T-helper 1 cell (primary cell): ENCODE measurements around the gene RPL18.
"Not testable (repeated sequence)": the region's sequence is repeated elsewhere in the genome, so short reads cannot be mapped to it uniquely, and the experiment has no call there.

ENCODE experiments used
- DNase-seq, 5 donors: peaks; one replicate each; pipeline ENCODE4 v3.0.0-alpha.2; 2012 to 2020

RPL18 gene

DNA sequence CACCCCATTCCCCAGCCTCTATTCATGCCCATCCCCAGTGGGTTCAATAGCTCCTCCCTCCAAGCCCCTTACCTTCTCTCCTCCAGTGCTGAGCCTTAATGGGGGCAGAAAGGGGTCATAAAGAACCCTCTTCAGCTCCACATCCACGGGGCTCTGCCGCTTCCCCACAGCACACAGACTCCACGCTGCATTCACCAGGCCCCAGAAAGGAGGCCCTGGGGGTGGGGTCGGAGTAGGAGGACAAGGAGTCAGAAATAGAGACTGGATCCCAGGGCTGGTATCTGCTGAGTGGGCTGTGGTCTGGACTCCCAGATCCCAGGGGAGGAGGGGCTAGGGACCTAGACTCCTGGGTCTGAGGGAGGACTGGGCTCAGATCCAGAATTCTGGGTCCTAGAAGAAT lies 25.4 kb upstream of the RPL18 start:
- DNase-seq, result no peak

DNA sequence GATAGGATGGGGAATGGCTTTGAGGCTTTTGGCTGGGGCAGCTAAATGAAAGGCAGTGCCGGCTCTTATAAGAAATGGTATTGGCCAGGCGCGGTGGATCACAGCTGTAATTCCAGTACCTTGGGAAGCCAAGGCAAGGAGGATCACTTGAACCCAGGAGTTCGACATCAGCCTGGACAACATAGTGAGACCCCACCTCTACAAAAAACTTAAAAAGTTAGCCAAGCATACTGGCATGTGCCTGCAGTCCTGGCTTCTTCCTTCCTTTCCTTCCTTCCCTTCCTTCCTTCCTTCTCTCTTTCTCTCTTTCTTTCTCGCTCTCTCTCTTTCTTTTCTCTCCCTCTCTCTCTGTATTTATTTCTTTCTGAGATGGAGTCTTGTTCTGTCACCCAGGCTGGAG lies 23.9 kb upstream of the RPL18 start:
- no peak for DNase-seq

DNA sequence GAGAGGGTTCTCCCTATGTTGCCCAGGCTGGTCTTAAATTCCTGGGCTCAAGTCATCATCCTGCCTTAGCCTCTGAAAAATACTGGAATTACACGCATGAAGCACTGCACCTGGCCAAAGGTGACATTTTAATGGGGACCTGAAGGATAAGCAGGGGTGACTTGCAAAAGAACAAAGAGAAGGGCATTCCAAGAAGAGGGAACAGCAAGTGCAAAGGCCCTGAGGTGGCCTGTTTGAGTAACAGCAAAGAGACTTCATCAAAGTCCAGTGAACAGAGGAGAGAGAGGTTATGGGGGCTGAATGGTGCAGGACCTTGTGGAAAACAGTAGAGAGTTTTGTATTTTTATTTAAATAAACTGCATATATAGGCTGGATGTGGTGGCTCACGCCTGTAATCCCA lies 22.9 kb upstream of the RPL18 start:
- no peak for DNase-seq

DNA sequence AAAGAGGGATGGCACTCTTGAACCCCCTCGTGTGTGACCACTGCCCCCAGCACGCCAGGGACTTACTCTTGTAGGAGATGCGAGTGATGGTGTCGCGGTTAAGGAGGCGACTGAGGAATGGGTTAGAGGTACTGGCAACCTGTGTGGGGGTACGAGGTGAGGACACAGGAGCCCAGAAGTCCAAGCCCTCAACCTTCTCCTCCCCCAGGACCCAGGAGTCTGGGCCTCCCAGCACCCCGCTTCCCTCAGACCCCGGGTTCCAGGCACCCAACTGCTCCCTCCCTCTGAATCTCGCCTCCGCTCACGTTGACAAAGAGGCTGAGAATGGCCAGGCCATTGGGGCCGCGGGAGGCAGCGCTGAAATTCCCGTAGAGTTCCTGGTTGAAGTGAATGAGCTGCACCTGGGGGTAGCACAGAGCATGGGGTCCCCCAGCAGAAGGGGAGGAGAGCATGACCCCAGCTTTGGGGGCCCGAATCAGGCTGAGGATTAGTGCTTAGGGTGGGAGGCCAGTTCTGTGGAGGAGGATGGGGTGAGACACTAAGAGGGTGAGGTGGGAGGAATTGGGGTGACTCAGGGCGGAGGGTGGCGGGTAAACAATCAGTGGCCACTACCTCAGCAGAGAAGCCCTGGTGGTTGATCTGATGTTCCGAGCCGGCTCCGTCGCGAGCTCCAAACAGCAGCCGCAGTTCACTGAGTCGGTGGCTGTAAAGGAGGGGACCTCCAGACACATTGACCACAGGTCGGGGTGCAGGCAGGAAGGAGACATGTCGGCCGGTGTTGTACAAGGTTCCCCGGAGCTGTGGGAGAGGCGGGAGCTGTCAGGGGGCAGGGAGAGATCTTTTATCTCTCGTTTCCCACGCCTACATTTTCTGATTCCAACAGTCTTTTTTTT lies 20.8 kb upstream of the RPL18 start:
- no peak for DNase-seq

DNA sequence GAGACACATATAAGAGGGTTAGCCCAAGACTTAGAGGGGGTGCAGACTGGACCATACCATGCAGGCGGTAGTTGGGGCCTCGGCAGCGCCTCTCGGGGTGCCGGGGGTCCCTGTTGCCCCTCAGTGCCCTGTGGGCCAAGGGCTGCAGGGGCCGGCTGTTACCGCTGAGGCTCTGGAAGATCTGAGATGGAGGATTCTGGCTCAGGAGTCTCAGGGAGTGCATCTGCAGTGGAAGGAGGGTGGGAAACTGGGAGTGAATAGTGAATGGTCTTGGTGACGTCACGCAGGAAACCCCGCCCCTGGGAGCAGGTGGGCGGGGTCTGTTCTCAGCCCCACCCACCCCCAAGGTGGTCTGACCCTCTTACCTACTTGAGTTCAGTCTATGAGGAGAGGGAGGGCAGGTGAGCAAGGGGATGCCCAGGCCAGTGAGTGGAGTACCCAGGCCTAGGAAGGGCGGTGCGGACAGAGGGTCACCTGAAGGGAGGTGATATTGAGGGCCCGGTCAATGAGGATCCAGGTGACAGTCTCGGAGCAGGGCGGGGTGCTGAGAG lies 19.9 kb upstream of the RPL18 start:
- DNase-seq, result no peak

DNA sequence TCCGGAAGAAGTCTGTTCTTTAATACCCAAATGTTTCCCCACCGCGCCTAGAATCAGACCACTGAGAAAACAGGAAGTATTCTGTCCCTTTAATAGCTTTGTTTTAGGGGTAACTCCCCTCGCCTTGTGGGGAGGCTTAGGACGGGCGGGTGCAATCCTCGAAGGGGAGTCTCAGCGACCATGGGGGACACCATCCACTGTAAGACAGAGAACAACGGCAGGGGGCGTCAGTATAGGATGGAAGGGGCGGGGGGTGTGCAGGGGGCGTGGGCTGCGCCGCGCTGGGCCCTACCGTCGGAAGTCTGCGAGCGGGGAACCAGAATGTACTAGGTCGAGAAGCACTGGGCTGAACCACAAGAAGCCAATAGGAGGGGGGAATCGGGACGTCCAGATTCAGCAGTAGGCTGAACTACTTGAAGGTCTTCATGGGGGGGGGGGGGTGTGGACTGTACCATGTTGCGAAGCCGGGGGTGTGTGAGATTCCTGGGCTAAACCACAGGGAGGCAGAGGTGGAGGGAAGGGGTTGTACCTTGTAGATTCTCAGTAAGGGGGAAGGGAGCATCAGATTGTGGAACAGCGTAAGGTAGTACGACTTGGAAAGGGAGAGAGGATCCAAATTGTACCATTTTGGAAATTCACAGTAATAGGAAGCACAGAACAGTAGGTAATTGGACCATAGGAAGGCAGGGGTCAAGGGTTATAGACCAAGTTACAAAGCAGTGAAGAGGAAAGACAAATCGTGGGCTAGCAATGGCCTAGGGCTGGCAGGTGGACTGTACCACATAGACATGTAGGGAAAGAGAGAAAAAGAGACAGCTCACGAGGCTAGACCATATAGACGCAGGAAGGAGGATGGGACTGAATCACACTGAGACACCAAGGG lies 19.2 kb upstream of the RPL18 start:
- DNase-seq, result peak; percentile 79 to 95 (median 83)

DNA sequence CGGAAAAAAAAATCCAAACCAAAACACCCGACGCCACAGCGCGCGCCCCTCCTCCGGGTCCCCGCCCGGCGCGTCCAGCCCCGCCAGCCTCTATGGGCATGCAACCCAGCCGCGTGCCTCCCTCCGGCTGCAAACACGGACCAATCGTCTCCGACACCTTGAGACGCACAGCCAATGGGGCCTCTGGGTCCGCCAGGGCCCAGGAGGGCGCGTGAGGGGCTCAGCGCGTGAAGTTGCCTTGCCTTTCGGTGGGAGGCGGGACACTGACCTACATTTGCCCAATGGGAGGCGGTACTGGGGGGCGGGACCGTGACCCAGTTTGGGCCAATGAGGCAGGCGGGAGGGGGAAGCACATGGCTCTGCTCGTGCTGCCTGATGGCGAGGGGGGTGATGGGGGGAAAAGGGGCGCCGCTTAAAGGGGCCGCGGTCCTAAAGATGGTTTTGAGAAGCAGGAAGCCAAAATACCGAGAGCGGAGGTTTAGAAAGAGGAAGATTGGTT lies 18.5 kb upstream of the RPL18 start:
- peak; percentile 99 to 100 (median 99) for DNase-seq

DNA sequence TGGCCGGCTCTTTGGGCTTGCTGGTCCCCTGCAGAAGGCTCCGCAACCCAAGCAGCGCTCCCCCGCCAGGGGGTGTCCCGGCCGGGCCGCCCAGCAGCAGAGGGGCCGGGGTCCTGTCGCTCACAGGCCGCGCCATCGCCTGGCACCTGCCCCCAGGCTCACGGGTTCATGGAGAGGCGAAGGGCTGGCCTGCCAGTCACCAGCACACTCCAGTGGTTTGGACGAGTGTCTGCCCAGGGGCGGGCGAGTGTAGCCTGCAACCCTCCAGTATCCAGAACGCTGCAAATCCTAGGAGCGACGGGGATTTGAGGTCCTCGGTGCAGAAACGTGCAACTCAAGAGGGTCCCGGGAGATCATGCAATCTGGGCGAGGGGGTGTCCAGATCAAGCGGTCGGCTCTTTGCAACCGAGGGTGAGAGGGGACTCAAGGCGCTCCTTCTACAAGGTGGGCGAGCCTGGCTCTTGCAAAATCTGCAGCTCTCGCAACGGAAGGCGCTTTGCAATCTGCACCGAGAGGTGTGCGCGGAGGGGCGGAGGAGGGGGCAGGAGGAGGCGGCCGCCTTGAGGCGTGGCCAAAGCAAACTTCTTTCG lies 18.0 kb upstream of the RPL18 start, which contains the start of gene DBP:
DBP (minus strand) TSS at position 521 of the 590 bp plus-strand sequence; CDS start at position 136, 385 bp downstream.
- peak in 1 of 5 donors; percentile 40 for DNase-seq

DNA sequence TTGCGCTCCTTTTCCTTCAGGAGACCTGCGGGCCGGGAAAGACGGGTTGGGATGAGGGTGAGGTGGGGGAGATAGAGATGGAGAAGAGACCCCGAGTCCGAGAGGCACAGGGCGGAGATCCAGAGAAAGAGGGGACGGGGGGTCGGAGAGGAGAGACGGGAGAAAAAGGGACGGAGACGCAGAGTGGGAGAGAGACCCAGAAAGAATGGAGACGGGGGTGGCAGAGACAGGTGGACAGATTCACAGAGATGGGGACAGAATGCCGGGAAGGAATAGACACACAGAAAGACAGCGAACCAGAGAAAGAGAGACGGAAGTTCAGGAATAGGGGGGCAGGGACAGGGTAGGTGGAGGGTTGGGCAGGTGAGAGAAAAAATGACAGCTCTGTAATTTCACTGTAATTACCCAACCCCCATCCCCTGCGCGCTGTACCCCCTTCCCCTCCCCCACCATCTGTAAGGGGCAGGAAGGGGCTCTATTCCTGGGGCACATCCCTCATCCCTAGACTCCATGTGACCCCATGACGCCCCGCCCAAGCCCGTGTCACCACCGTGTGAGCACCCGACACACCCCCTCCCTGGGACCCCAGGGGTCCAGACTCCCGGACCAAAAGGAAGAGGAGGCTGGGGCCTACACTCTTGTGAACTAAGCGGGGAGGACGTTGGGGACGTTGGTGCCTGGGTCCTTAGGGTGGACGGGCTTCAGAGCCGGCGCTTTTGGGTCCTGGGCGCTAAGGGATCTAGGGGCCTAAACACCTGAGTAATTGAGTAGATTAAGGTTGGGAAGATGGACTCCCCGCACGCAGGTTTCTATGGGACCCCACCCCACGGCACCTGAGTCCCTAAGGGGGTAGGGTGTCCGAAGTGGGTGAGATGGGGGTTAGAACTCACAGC lies 17.2 kb upstream of the RPL18 start:
- no peak for DNase-seq

DNA sequence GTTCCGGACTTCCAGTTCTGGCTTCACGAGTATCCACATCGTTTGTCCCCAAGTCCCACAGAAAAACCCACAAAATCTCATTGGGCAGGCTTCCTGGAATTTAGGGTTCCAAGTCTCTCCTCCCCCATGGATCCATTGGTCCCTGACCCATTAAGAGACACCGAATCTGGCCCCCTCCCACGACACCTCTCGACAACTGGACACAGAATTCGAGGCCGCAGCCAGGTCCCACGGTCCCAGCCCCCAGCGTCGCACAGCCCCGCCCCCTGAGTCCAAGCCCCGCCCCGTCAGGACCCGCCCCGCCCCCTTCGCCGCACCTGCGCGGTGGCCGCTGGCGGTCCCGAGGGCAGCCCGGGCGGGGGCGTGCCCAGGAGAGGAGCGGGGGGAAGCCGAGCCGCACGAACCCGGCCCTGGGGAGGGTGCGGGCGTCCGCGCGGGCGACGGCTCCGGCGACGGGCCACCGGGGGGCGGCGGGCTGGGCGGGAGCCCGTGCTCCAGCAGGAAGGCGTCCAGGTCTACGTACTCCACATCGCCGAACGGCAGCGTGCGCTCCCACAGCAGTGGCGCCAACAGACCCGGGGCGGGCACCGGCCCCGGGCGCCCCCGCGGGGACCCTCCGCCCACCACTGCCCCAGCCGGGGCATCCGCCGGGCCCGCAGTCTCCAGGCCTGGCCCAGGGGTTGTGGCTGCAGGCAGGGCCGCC lies 16.4 kb upstream of the RPL18 start:
- DNase-seq, result peak; percentile 51 to 78 (median 64)

DNA sequence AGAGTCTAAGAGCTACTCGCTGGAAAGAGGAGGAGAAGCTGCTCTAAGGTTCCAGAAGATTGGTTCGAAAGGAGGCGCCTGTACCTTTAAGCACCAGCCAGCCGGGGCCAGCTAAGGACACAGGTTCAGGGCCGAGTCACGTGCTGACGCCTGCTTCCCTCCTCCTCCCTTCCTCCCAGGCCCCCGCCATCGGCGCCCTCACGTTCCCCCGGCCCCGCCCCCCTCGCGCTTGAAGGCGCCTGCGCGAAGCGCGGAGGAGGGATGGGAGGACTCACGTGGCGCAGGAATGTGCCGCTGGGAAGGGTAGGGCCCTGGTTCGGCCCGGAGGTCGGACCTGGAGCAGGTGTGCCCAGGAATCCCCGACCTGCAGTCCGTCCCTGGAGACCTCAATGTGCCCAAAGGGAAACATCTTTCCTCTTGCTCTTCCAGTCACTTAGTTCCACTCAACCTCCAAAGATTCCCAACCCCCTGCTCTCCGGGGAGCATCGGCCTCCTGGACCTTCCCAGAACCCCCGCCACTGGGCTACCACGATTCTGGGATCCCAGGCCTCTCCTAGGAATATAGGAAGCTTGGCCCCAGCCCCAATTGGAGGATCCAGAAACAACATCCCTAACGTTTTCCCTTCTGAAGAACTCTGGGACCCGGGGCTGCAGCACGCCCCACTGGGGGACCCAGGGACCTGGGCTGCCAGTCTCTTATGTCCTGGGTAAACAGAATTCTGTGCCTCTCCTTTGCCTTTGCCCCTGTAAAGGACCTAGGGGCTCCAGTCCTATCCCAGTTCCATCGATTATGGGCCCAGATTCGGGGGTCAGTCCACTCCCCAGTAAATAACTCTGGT lies 15.7 kb upstream of the RPL18 start:
- DNase-seq, result peak; percentile 83 to 94 (median 86)

DNA sequence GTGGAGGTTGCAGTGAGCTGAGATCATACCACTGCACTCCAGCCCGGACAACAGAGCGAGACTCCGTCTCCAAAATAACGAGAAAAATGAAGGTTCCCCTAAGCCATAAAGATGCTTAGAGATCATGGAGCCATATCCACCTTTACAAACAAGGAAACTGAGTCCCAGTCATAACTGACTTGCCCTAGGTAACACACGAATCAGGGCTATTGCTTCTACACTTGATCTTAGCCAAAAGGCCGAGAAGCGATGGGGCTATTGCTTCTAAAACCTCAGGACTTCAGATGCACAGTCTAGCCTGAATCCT lies 15.0 kb upstream of the RPL18 start:
- DNase-seq, result no peak

DNA sequence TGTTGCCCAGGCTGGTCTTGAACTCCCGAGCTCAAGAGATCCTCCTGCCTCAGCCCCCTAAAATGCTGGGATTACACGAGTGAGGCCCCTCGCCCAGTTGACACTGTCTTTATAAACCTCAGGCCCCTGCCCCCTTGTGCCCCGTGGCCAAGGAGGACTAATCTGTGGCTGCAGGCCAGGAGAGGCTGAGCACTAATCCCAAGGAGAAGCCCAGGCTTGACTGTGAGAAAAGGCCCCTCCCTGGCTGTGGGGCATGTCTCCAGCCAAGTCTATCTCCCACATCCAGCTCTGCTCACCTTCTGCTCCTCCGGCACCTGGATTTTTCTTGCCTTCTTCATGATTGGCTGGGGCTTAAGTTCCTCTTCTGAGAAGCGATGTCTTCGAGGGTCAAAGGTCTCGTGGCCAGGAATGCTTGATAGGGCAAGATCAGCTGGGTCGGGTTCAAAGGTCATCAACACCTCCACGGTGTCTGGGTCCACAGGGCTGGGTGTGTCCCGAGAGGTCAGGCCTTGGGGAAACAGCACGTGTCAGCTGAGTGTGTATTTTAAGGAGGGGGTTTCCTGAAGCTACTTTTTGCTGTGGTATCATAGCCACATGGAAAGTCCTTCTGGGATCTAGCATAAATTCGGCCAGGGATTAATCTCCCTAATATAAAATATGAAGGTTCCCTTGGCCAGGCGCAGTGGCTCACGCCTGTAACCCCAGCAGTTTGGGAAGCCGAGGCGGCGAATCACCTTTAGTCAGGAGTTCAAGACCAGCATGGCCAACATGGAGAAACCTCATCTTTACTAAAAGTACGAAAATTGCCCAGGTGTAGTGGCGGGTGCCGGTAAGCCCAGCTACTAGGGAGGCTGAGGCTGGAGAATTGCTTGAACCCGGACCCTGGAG lies 14.4 kb upstream of the RPL18 start:
- DNase-seq, result no peak

DNA sequence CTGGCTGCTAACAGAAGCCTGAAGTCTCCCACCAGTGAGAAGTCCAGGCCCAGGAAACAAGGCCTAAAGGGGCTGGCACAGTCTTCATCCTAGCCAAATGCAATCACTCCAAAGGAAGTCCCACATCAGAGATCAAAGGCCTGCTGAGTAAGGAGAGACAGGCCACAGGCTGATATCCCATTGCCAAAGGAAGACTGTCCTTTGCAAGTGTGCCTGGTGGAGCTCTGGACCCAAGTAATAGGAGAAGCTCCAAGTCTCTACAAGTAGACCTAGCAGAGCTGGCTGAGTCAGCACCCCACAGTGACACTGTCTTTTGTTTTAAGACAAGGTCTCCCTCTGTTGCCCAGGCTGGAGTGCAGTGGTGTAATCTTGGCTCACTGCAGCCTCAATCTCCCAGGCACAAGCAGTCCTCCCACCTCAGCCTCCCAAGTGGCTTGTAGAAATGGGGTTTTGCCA lies 13.7 kb upstream of the RPL18 start:
- DNase-seq, result no peak

DNA sequence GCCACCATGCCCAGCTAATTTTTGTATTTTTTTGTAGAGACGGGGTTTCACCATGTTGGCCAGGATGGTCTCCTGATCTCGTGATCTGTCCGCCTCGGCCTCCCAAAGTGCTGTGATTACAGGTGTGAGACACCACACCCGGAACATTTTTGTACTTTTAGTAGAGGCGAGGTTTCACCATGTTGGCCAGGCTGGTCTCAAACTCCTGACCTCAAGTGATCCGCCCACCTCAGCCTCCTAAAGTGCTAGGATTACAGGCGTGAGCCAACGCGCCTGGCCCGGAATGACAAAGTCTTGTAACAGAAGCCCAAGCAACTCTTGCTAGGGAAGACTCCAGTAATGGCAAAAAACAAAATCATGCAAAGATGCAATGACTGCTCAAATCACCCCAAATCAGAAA lies 13.3 kb upstream of the RPL18 start:
- DNase-seq, result not testable (repeated sequence)

DNA sequence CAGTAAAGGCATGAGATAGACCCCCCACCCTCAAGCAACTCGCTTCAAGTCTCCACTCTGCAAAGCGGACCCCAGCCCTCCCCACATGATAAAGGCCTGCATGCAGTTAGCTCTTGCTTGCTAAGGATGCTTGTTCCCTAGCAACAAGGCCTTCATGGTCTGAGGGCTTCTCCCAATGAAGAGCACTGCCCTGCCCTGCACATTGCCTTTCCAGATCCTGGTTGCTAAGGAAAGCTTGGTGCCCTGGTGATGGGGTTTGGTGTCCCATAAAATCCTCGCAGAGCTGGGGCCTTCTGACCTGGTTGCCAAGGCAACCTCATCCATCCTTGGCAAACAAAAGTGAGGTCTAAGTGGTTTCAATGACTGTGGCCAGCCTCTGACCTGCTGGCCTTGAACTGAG lies 12.2 kb upstream of the RPL18 start:
- DNase-seq, result no peak

DNA sequence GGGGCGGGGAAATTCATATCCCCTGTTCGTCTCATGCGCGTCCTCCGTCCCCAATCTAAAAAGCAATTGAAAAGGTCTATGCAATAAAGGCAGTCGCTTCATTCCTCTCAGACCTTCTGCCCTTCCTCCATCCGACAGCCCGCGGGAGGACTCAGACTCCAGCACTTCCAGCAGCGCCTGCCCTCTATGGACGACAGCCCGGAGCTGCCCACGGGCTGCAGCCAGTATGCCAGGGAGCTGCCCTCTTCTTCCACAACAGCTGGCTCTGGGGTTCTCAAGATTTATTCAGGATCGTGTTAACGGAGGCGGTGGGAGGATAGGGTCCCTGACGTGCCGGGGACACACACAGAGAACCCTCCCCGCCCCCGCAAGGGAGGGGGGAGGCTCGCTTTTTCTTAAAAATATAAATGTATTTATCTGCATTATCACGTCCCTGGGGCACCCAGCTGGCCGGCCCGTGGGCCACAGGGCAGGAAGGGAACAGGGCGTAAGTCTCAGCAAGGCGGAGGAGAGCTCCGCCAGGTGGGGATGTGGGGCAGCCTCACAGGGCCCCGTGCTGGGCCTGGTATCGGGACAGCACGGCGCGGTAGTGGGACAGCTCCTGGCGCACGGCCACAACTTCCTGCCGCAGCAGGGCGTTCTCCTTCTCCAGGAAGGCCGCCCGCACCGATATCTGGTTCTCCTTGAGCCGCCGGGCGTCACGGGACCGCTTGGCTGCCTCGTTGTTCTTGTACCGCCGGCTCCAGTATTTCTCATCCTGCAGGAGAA lies 11.5 kb upstream of the RPL18 start:
- DNase-seq, result no peak

DNA sequence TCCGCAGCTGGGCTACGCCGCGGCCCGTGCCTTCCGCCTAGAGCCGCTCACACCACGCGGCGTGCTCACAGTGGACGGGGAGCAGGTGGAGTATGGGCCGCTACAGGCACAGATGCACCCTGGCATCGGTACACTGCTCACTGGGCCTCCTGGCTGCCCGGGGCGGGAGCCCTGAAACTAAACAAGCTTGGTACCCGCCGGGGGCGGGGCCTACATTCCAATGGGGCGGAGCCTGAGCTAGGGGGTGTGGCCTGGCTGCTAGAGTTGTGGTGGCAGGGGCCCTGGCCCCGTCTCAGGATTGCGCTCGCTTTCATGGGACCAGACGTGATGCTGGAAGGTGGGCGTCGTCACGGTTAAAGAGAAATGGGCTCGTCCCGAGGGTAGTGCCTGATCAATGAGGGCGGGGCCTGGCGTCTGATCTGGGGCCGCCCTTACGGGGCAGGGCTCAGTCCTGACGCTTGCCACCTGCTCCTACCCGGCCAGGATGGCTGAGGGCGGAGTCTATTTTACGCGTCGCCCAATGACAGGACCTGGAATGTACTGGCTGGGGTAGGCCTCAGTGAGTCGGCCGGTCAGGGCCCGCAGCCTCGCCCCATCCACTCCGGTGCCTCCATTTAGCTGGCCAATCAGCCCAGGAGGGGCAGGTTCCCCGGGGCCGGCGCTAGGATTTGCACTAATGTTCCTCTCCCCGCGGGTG lies 10.8 kb upstream of the RPL18 start:
- no peak for DNase-seq
